ENCODE data around the gene IQCB1. TPM values are rescaled to one million over a fixed set of nuclear protein-coding genes. Genes with fewer than 3 reads are reported as not detected.
"Not testable (repeated sequence)": the region's sequence is repeated elsewhere in the genome, so short reads cannot be mapped to it uniquely, and the experiment has no call there.

The IQCB1 gene
- polyA plus RNA-seq, 3 donors: 6.0 to 27.7 (median 7.5) TPM

GRCh38 chr3:121869736-121870135 lies 34.9 kb upstream of the IQCB1 start:
- intact Hi-C loops (cut with micrococcal nuclease): no loop called here
- Histone ChIP-seq H3K79me2 (ENCODE audit: insufficient read depth, low read length) (peaks cover 69% of the 10 kb centered on the region), H4K20me1 (ENCODE audit: insufficient read depth, low read length) (no peaks in the 10 kb centered on the region), H3K9ac (ENCODE audit: insufficient read depth, low read length, poor library complexity, severe bottlenecking) (no peak overlapping the region), H3K27ac (ENCODE audit: low read depth in 1 of 2, low read length in 2 of 2) (peak overlapping the region in 1 of 2 donors; percentile 29), H3K4me2 (replicated peaks; ENCODE audit: extremely low read depth, low read length, poor library complexity, severe bottlenecking) (no peak overlapping the region), H3K36me3 (replicated peaks in 1 of 2; ENCODE audit: control insufficient read depth in 1 of 2, insufficient read depth in 2 of 2, low read length in 2 of 2) (peaks cover 35 to 52% of the 10 kb centered on the region in 2 donors), H3K9me3 (replicated peaks in 1 of 2; ENCODE audit: control insufficient read depth in 1 of 2, insufficient read depth in 1 of 2, low read length in 2 of 2) (no peaks in the 10 kb centered on the region), H2AFZ (ENCODE audit: insufficient read depth, low read depth, low read length, poor library complexity, severe bottlenecking) (no peak overlapping the region), H3K4me3 (replicated peaks in 1 of 3; ENCODE audit: low read depth in 2 of 3, low read length in 3 of 3) (no peak overlapping the region), H3K27me3 (ENCODE audit: control insufficient read depth in 2 of 2, insufficient read depth in 2 of 2, low read length in 2 of 2) (no peaks in the 10 kb centered on the region), H3K4me1 (ENCODE audit: control insufficient read depth in 1 of 2, insufficient read depth in 2 of 2, low read length in 2 of 2) (peaks cover 0 to 3% of the 10 kb centered on the region in 2 donors)
- peaks cover 0 to 2% (median 0%) of the 10 kb centered on the region in 3 donors for H3K27me3 Mint-ChIP-seq (ENCODE audit: low read depth in 3 of 3)
- peak overlapping the region in 5 of 7 donors; percentile 33 to 63 (median 57) for H3K27ac Mint-ChIP-seq
- no peak overlapping the region for H3K4me3 Mint-ChIP-seq
- no CpG with 5 or more reads among the region's 2 CpGs for WGBS (ENCODE audit: insufficient coverage)
- peak in 1 of 3 donors; percentile 4 for DNase-seq
- H3K4me1 Mint-ChIP-seq: peaks cover 22% of the 10 kb centered on the region
- no peaks in the 10 kb centered on the region for H3K9me3 Mint-ChIP-seq
- TF ChIP-seq CTCF (IDR thresholded peaks at IDR 0.05): no peak
- H3K36me3 Mint-ChIP-seq: peaks cover 41 to 60% of the 10 kb centered on the region in 2 donors

GRCh38 chr3:121863801-121864200 lies 28.9 kb upstream of the IQCB1 start:
- Histone ChIP-seq H3K4me1 (ENCODE audit: control insufficient read depth in 1 of 2, insufficient read depth in 2 of 2, low read length in 2 of 2) (peaks cover 4 to 8% of the 10 kb centered on the region in 2 donors), H3K9ac (ENCODE audit: insufficient read depth, low read length, poor library complexity, severe bottlenecking) (no peak overlapping the region), H3K4me3 (replicated peaks in 1 of 3; ENCODE audit: low read depth in 2 of 3, low read length in 3 of 3) (no peak overlapping the region), H3K36me3 (replicated peaks in 1 of 2; ENCODE audit: control insufficient read depth in 1 of 2, insufficient read depth in 2 of 2, low read length in 2 of 2) (peaks cover 18 to 42% of the 10 kb centered on the region in 2 donors), H3K79me2 (ENCODE audit: insufficient read depth, low read length) (peaks cover 80% of the 10 kb centered on the region), H4K20me1 (ENCODE audit: insufficient read depth, low read length) (no peaks in the 10 kb centered on the region), H2AFZ (ENCODE audit: insufficient read depth, low read depth, low read length, poor library complexity, severe bottlenecking) (no peak overlapping the region), H3K27ac (ENCODE audit: low read depth in 1 of 2, low read length in 2 of 2) (peak overlapping the region in 1 of 2 donors; percentile 6), H3K9me3 (replicated peaks in 1 of 2; ENCODE audit: control insufficient read depth in 1 of 2, insufficient read depth in 1 of 2, low read length in 2 of 2) (no peaks in the 10 kb centered on the region), H3K4me2 (replicated peaks; ENCODE audit: extremely low read depth, low read length, poor library complexity, severe bottlenecking) (no peak overlapping the region), H3K27me3 (ENCODE audit: control insufficient read depth in 2 of 2, insufficient read depth in 2 of 2, low read length in 2 of 2) (no peaks in the 10 kb centered on the region)
- peak in 2 of 3 donors; percentile 17 to 18 for DNase-seq
- peaks cover 59 to 77% of the 10 kb centered on the region in 2 donors for H3K36me3 Mint-ChIP-seq
- intact Hi-C loops (cut with micrococcal nuclease): no loop called here
- H3K4me3 Mint-ChIP-seq: no peak overlapping the region
- H3K27ac Mint-ChIP-seq: peak overlapping the region; percentile 7 to 80 (median 49)
- peaks cover 18% of the 10 kb centered on the region for H3K4me1 Mint-ChIP-seq
- TF ChIP-seq CTCF (IDR thresholded peaks at IDR 0.05): no peak
- peaks cover 0 to 2% (median 0%) of the 10 kb centered on the region in 3 donors for H3K27me3 Mint-ChIP-seq (ENCODE audit: low read depth in 3 of 3)
- H3K9me3 Mint-ChIP-seq: peaks cover 0 to 3% (median 0%) of the 10 kb centered on the region in 7 donors

GRCh38 chr3:121863247-121863646 lies 28.4 kb upstream of the IQCB1 start:
- H3K27me3 ChIP-seq (ENCODE audit: control insufficient read depth in 2 of 2, insufficient read depth in 2 of 2, low read length in 2 of 2); DNase-seq; H3K9me3 Mint-ChIP-seq; H4K20me1 ChIP-seq (ENCODE audit: insufficient read depth, low read length); H3K9me3 ChIP-seq (replicated peaks in 1 of 2; ENCODE audit: control insufficient read depth in 1 of 2, insufficient read depth in 1 of 2, low read length in 2 of 2); H3K4me1 ChIP-seq (ENCODE audit: control insufficient read depth in 1 of 2, insufficient read depth in 2 of 2, low read length in 2 of 2); intact Hi-C loops (cut with micrococcal nuclease); H3K9ac ChIP-seq (ENCODE audit: insufficient read depth, low read length, poor library complexity, severe bottlenecking); H3K27me3 Mint-ChIP-seq (ENCODE audit: low read depth in 3 of 3); H3K4me2 ChIP-seq (replicated peaks; ENCODE audit: extremely low read depth, low read length, poor library complexity, severe bottlenecking); H2AFZ ChIP-seq (ENCODE audit: insufficient read depth, low read depth, low read length, poor library complexity, severe bottlenecking); H3K4me3 ChIP-seq (replicated peaks in 1 of 3; ENCODE audit: low read depth in 2 of 3, low read length in 3 of 3); H3K4me3 Mint-ChIP-seq: not testable (repeated sequence)
- peak overlapping the region in 3 of 7 donors; percentile 57 to 80 (median 70) for H3K27ac Mint-ChIP-seq
- peaks cover 16% of the 10 kb centered on the region for H3K4me1 Mint-ChIP-seq
- H3K36me3 ChIP-seq (replicated peaks in 1 of 2; ENCODE audit: control insufficient read depth in 1 of 2, insufficient read depth in 2 of 2, low read length in 2 of 2): peaks cover 18 to 46% of the 10 kb centered on the region in 2 donors
- WGBS (ENCODE audit: insufficient coverage): 96% methylated on average over 9 of the region's 9 CpGs
- H3K79me2 ChIP-seq (ENCODE audit: insufficient read depth, low read length): peaks cover 83% of the 10 kb centered on the region
- H3K27ac ChIP-seq (ENCODE audit: low read depth in 1 of 2, low read length in 2 of 2): peak overlapping the region in 1 of 2 donors; percentile 6
- peaks cover 63 to 75% of the 10 kb centered on the region in 2 donors for H3K36me3 Mint-ChIP-seq
